CD14-positive monocyte (primary cell): ENCODE data around the gene HADH. TPM values are rescaled to one million over a fixed set of nuclear protein-coding genes. Genes with fewer than 3 reads are reported as not detected.
A peak's percentile ranks its signal among the peaks of the same experiment; 100 is the strongest.

Experiments
- DNase-seq, 3 donors: peaks; one replicate each; pipeline ENCODE4 v3.0.0-alpha.2; 2011 to 2022
- H2AFZ ChIP-seq: 2 replicates; pipeline ENCODE4 v1.6.0; 2012; ENCODE audit warnings: mild to moderate bottlenecking, low read depth, low read length, inconsistent platforms; ENCODE audit not compliant: insufficient read depth, poor library complexity, severe bottlenecking
- H3K27ac ChIP-seq, 2 donors: 1 replicate in 1 of 2; 2 replicates in 1 of 2; pipeline ENCODE4 v1.5.1; 2012 to 2013; ENCODE audit warnings: low read length in 2 of 2, control low read depth in 1 of 2, inconsistent platforms in 1 of 2, low read depth in 1 of 2, mild to moderate bottlenecking in 1 of 2
- H3K27me3 ChIP-seq, 2 donors: one replicate each; pipeline versions ENCODE4 v1.6.0 to v1.6.1; 2011 to 2013; ENCODE audit warnings: low read length in 2 of 2; ENCODE audit not compliant: control insufficient read depth in 2 of 2, insufficient read depth in 2 of 2
- H3K36me3 ChIP-seq, 2 donors: replicated peaks in 1 of 2; 1 replicate in 1 of 2; 2 replicates in 1 of 2; pipeline versions ENCODE4 v1.5.1 to v1.6.1; 2012 to 2013; ENCODE audit warnings: low read length in 2 of 2, control low read depth in 1 of 2, inconsistent platforms in 1 of 2, mild to moderate bottlenecking in 1 of 2; ENCODE audit not compliant: insufficient read depth in 2 of 2, control insufficient read depth in 1 of 2
- H3K4me1 ChIP-seq, 2 donors: 1 replicate in 1 of 2; 2 replicates in 1 of 2; pipeline versions ENCODE4 v1.5.1 to v1.6.1; 2012 to 2013; ENCODE audit warnings: low read length in 2 of 2, control low read depth in 1 of 2, inconsistent platforms in 1 of 2, mild to moderate bottlenecking in 1 of 2, moderate library complexity in 1 of 2; ENCODE audit not compliant: insufficient read depth in 2 of 2, control insufficient read depth in 1 of 2
- H3K4me2 ChIP-seq: replicated peaks from 2 replicates; pipeline ENCODE3; 2012; ENCODE audit warnings: low read length, moderate library complexity, mild to moderate bottlenecking; ENCODE audit not compliant: poor library complexity, severe bottlenecking; ENCODE audit errors: extremely low read depth
- H3K4me3 ChIP-seq, 3 experiments: fragments of 200-600 bp in 1 of 3; sonication (generic) in 1 of 3; replicated peaks in 1 of 3; 1 replicate in 2 of 3; 2 replicates in 1 of 3; pipeline ENCODE4 v1.5.1; 2011 to 2013; ENCODE audit warnings: low read length in 3 of 3, mild to moderate bottlenecking in 3 of 3, control low read depth in 2 of 3, low read depth in 2 of 3, inconsistent platforms in 1 of 3, moderate library complexity in 1 of 3
- H3K79me2 ChIP-seq: 2 replicates; pipeline ENCODE4 v1.6.0; 2012; ENCODE audit warnings: mild to moderate bottlenecking, control low read depth, inconsistent platforms, low read length, moderate library complexity; ENCODE audit not compliant: insufficient read depth
- H3K9ac ChIP-seq: 2 replicates; pipeline ENCODE4 v1.6.0; 2017; ENCODE audit warnings: low read length, mild to moderate bottlenecking; ENCODE audit not compliant: insufficient read depth, poor library complexity, severe bottlenecking
- H3K9me3 ChIP-seq, 2 donors: replicated peaks in 1 of 2; 1 replicate in 1 of 2; 2 replicates in 1 of 2; pipeline versions ENCODE4 v1.5.1 to v1.6.1; 2012 to 2013; ENCODE audit warnings: low read length in 2 of 2, control low read depth in 1 of 2; ENCODE audit not compliant: control insufficient read depth in 1 of 2, insufficient read depth in 1 of 2
- H4K20me1 ChIP-seq: 2 replicates; pipeline ENCODE4 v1.6.0; 2012; ENCODE audit warnings: mild to moderate bottlenecking, low read length, control low read depth, moderate library complexity; ENCODE audit not compliant: insufficient read depth
- H3K27ac Mint-ChIP-seq, 7 donors: one replicate each; pipeline ENCODE4 v1.8.0; 2020; ENCODE audit warnings: mild to moderate bottlenecking in 7 of 7, mixed read lengths in 7 of 7, moderate library complexity in 6 of 7, inconsistent platforms in 2 of 7
- H3K27me3 Mint-ChIP-seq, 3 donors: one replicate each; pipeline ENCODE4 v1.8.0; 2021 to 2022; ENCODE audit warnings: low read depth in 3 of 3, mild to moderate bottlenecking in 3 of 3, mixed read lengths in 3 of 3, moderate library complexity in 3 of 3, inconsistent platforms in 1 of 3
- H3K36me3 Mint-ChIP-seq, 2 donors: one replicate each; pipeline ENCODE4 v1.8.0; 2020; ENCODE audit warnings: mixed read lengths in 2 of 2, inconsistent platforms in 1 of 2, mild to moderate bottlenecking in 1 of 2
- H3K4me1 Mint-ChIP-seq: one replicate; pipeline ENCODE4 v1.8.0; 2020; ENCODE audit warnings: mild to moderate bottlenecking, mixed read lengths
- H3K4me3 Mint-ChIP-seq, 2 donors: one replicate each; pipeline ENCODE4 v1.8.0; 2020; ENCODE audit warnings: mild to moderate bottlenecking in 2 of 2, mixed read lengths in 2 of 2, moderate library complexity in 1 of 2
- H3K9me3 Mint-ChIP-seq, 7 donors: one replicate each; pipeline ENCODE4 v1.8.0; 2020 to 2022; ENCODE audit warnings: mixed read lengths in 7 of 7, mild to moderate bottlenecking in 6 of 7, moderate library complexity in 6 of 7, inconsistent platforms in 2 of 7
- WGBS: methylation state at CpG from one replicate; pipeline ENCODE4 v1.1.5; 2013; ENCODE audit warnings: missing lambda C conversion rate; ENCODE audit not compliant: insufficient coverage; 5-methylcytosine and 5-hydroxymethylcytosine counted together
- intact Hi-C, 2 donors: fragments of 100-400 bp; cut with micrococcal nuclease; formaldehyde crosslinking; loops; one replicate each; pipeline versions ENCODE4 v1.15.0 to v1.15.1; 2023
- polyA plus RNA-seq, 3 donors: library from polyadenylated mRNA; depleted of rRNA in 1 of 3; unstranded in 2 of 3; stranded (reverse) in 1 of 3; fragments of 300-500 nt in 2 of 3; fragments of >200 nt in 1 of 3; fragmentation: Illumina TruSeq in 2 of 3; gene quantifications; 1 replicate in 2 of 3; 2 replicates in 1 of 3; pipeline ENCODE4 v1.2.3, GENCODE V29; 2012 to 2021
- TF ChIP-seq, protein P1 (sequence below): fragments of 200-600 bp; IDR thresholded peaks from one replicate; pipeline ENCODE4 v1.8.0; 2022; ENCODE audit warnings: antibody characterized with exemption, mild to moderate bottlenecking

The HADH gene
- polyA plus RNA-seq, 3 donors: 8.4 to 19.4 (median 19.4) TPM

DNA sequence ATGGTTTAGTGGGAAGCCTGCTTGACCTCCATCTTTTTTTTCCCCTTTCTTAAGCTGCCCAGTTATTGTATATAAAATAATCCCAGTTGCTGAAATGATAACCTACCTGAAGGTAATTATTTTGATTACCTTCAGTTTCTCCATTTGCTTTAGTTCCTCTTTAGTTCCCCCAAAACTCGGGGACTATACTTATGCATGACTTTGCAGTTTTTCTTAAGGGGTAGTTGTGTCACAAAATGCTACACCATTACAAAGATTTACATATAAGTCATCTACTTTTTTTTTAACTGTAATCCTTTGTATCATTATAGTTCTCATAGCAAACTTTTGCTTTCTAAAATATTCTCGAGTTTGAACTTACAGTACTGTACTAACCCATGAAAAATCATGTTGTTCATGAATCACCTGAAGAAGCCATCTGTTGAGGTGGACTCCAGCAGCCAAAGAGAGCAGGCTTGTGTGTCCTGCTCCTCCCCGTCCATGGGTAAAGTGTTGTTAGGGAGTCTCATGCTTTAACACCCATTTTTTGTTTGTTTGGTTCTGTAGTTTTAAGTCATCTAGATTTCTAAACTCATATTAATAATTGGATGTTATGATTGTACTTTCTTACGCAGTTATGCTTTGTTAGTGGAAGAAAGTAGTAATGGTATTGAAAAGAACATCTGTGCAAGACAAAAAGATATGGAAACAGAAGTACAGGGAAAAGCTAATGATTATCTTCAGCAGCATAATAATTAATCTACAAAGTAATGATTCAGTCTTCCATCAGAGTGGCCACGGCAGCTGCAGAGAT is 34.6 kb downstream of the HADH start:
- Mint-ChIP-seq H3K9me3 (no peaks in the 10 kb centered on the region), H3K27me3 (peaks cover 0 to 2% (median 0%) of the 10 kb centered on the region in 3 donors), H3K27ac (peak overlapping the region in 2 of 7 donors; percentile 25 to 35), H3K36me3 (peaks cover 50 to 56% of the 10 kb centered on the region in 2 donors), H3K4me1 (peaks cover 5% of the 10 kb centered on the region), H3K4me3 (no peak overlapping the region)
- WGBS: no CpG with 5 or more reads among the region's 5 CpGs
- Histone ChIP-seq H3K4me1 (no peaks in the 10 kb centered on the region), H3K9me3 (no peaks in the 10 kb centered on the region), H3K27me3 (no peaks in the 10 kb centered on the region), H4K20me1 (no peaks in the 10 kb centered on the region), H3K9ac (no peak overlapping the region), H2AFZ (no peak overlapping the region), H3K27ac (peak overlapping the region in 1 of 2 donors; percentile 56), H3K4me3 (no peak overlapping the region), H3K36me3 (peaks cover 19 to 60% of the 10 kb centered on the region in 2 donors), H3K4me2 (no peak overlapping the region), H3K79me2 (no peaks in the 10 kb centered on the region)
- intact Hi-C loops: loop anchor here in 1 of 2 donors (5.0 kb wide), 1 partner anchor 548 kb away; no protein-coding TSS in a partner anchor
- DNase-seq: no peak
- TF ChIP-seq, protein P1, sequence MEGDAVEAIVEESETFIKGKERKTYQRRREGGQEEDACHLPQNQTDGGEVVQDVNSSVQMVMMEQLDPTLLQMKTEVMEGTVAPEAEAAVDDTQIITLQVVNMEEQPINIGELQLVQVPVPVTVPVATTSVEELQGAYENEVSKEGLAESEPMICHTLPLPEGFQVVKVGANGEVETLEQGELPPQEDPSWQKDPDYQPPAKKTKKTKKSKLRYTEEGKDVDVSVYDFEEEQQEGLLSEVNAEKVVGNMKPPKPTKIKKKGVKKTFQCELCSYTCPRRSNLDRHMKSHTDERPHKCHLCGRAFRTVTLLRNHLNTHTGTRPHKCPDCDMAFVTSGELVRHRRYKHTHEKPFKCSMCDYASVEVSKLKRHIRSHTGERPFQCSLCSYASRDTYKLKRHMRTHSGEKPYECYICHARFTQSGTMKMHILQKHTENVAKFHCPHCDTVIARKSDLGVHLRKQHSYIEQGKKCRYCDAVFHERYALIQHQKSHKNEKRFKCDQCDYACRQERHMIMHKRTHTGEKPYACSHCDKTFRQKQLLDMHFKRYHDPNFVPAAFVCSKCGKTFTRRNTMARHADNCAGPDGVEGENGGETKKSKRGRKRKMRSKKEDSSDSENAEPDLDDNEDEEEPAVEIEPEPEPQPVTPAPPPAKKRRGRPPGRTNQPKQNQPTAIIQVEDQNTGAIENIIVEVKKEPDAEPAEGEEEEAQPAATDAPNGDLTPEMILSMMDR: no peak

DNA sequence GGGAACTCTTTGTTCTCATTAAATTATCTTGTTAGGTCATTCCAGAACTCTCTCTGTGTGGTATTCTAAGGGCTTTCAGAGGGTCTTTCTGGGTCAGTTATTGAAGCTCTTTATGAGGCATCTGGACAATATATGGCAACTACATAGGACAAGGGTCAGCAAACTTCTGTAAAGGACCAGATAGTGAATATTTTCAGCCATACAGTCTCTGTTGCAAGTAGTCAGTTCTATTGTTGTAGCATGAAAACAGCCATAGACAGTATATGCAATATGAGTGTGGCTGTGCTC is 35.1 kb downstream of the HADH start:
- H3K9me3 Mint-ChIP-seq: no peaks in the 10 kb centered on the region
- no peak for DNase-seq
- no peak overlapping the region for H3K4me3 Mint-ChIP-seq
- intact Hi-C loops: loop anchor here in 1 of 2 donors (5.0 kb wide), 1 partner anchor 547 kb away; no protein-coding TSS in a partner anchor
- H3K27ac Mint-ChIP-seq: no peak overlapping the region
- no peak overlapping the region for H2AFZ ChIP-seq
- no peak overlapping the region for H3K27ac ChIP-seq
- H3K79me2 ChIP-seq: no peaks in the 10 kb centered on the region
- H3K36me3 Mint-ChIP-seq: peaks cover 47 to 55% of the 10 kb centered on the region in 2 donors
- no peaks in the 10 kb centered on the region for H3K27me3 ChIP-seq
- no peak overlapping the region for H3K9ac ChIP-seq
- no peak overlapping the region for H3K4me2 ChIP-seq
- H3K4me1 ChIP-seq: no peaks in the 10 kb centered on the region
- no peaks in the 10 kb centered on the region for H4K20me1 ChIP-seq
- H3K27me3 Mint-ChIP-seq: peaks cover 0 to 2% (median 0%) of the 10 kb centered on the region in 3 donors
- TF ChIP-seq, protein P1: no peak
- no peak overlapping the region for H3K4me3 ChIP-seq
- no peaks in the 10 kb centered on the region for H3K9me3 ChIP-seq
- H3K4me1 Mint-ChIP-seq: peaks cover 5% of the 10 kb centered on the region
- H3K36me3 ChIP-seq: peaks cover 20 to 60% of the 10 kb centered on the region in 2 donors
